Panc1 (cell line): ENCODE data around the gene KCTD15. TPM values are rescaled to one million over a fixed set of nuclear protein-coding genes. Genes with fewer than 3 reads are reported as not detected.
A peak's percentile ranks its signal among the peaks of the same experiment; 100 is the strongest.

ENCODE experiments used
- ATAC-seq: fragments of 200-7000 bp; cut with Tn5 transposase; 2 replicates; pipeline ENCODE4 v1.9.1; 2020; ENCODE audit warnings: mild to moderate bottlenecking, moderate library complexity
- BruUV-seq: library from RNA; stranded (reverse); fragments of 400-500 nt; replicated peaks from 2 replicates; lab custom pipeline; 2021; lab: Mats Ljungman, UMichigan
- CTCF ChIA-PET: fragments of 300-600 bp; sonication (Branson Sonifier 250); formaldehyde crosslinking; loops from one replicate; lab custom pipeline; 2022; ENCODE audit warnings: antibody characterized with exemption; lab: Charles Lee
- POLR2A ChIA-PET: fragments of 300-600 bp; sonication (Branson Sonifier 250); formaldehyde crosslinking; loops from one replicate; lab custom pipeline; 2022; ENCODE audit warnings: antibody characterized with exemption; lab: Charles Lee
- DNase-seq: peaks from one replicate; pipeline ENCODE4 v3.0.0-alpha.2; 2010; ENCODE audit warnings: low read depth, low spot score
- H3K27ac ChIP-seq: 2 replicates; pipeline ENCODE4 v1.5.1; 2011; ENCODE audit warnings: mild to moderate bottlenecking, low read length, inconsistent platforms
- H3K27me3 ChIP-seq: fragments of 200-500 bp; sonication (Bioruptor generic); 2 replicates; pipeline ENCODE4 v1.6.0; 2014; ENCODE audit warnings: low read length, inconsistent platforms; ENCODE audit not compliant: control insufficient read depth, insufficient read depth
- H3K36me3 ChIP-seq: fragments of 200-500 bp; sonication (Bioruptor generic); 2 replicates; pipeline ENCODE4 v1.5.1; 2014; ENCODE audit warnings: inconsistent platforms, mild to moderate bottlenecking, low read length, moderate library complexity; ENCODE audit not compliant: control insufficient read depth, insufficient read depth
- H3K4me1 ChIP-seq: 2 replicates; pipeline ENCODE4 v1.5.1; 2011; ENCODE audit warnings: inconsistent platforms, mild to moderate bottlenecking, low read length, moderate library complexity; ENCODE audit not compliant: control insufficient read depth, insufficient read depth
- H3K4me3 ChIP-seq, 2 experiments: 2 replicates each; pipeline ENCODE4 v1.5.1; 2011 to 2012; ENCODE audit warnings: low read depth in 2 of 2, low read length in 2 of 2, mild to moderate bottlenecking in 2 of 2, inconsistent platforms in 1 of 2, moderate library complexity in 1 of 2
- H3K9me3 ChIP-seq: fragments of 200-500 bp; sonication (Bioruptor generic); 2 replicates; pipeline ENCODE4 v1.5.1; 2014; ENCODE audit warnings: low read depth, mild to moderate bottlenecking, inconsistent platforms, low read length, moderate library complexity; ENCODE audit not compliant: control insufficient read depth, insufficient read depth
- CTCF ChIP-seq: fragments of 450-650 bp; IDR thresholded peaks from 2 replicates; pipeline ENCODE4 v1.5.1; 2017; ENCODE audit warnings: mild to moderate bottlenecking
- POLR2AphosphoS5 ChIP-seq: IDR thresholded peaks from 2 replicates; pipeline ENCODE4 v1.6.1; 2012; ENCODE audit warnings: mild to moderate bottlenecking, low read depth, low read length, moderate library complexity
- SIN3A ChIP-seq: IDR thresholded peaks from 2 replicates; pipeline ENCODE4 v1.6.1; 2012; ENCODE audit warnings: low read depth, mild to moderate bottlenecking, low read length, moderate library complexity, borderline replicate concordance; ENCODE audit not compliant: insufficient read depth
- TCF7L2 ChIP-seq: IDR thresholded peaks from 2 replicates; pipeline ENCODE4 v1.6.1; 2011; ENCODE audit warnings: mild to moderate bottlenecking, low read depth, low read length, inconsistent platforms
- in situ Hi-C: cut with HindIII; loops from 2 replicates; pipeline ENCODE4 v1.10.0; 2016; ENCODE audit warnings: low sequenced_read_pairs, low pct_unique_long_range_greater_than_20kb
- intact Hi-C: fragments of 100-400 bp; cut with micrococcal nuclease; formaldehyde crosslinking; loops from one replicate; pipeline ENCODE4 v1.10.0; 2022; ENCODE audit not compliant: unreplicated experiment
- total RNA-seq: library from RNA; stranded (reverse); gene quantifications from one replicate; pipeline ENCODE4 v1.2.1, GENCODE V29; 2021; ENCODE audit not compliant: unreplicated experiment
- TF ChIP-seq, protein P1 (sequence below), 2 experiments: IDR thresholded peaks; 2 replicates each; pipeline ENCODE4 v1.6.1; 2011 to 2012; ENCODE audit warnings: low read depth in 2 of 2, control low read depth in 1 of 2, low read length in 1 of 2, mild to moderate bottlenecking in 1 of 2, moderate library complexity in 1 of 2; ENCODE audit not compliant: insufficient read depth in 1 of 2

The KCTD15 gene
- total RNA-seq, 1 experiment from 2014 or later, result 27.8 TPM

GRCh38 chr19:33828266-33829075 lies 31.8 kb downstream of the KCTD15 start:
- in situ Hi-C loops, result no loop called here
- POLR2A ChIA-PET, result no interaction called here
- ATAC-seq, result peak; percentile 57
- no peaks in the 10 kb centered on the region for H3K4me1 ChIP-seq
- H3K9me3 ChIP-seq, result no peaks in the 10 kb centered on the region
- H3K36me3 ChIP-seq, result no peaks in the 10 kb centered on the region
- no peak for DNase-seq
- BruUV-seq, result no TSS peak
- H3K27me3 ChIP-seq, result no peaks in the 10 kb centered on the region; the same call in 1 of the 2 replicates
- CTCF ChIA-PET, result no interaction called here
- intact Hi-C loops, result no loop called here
- H3K27ac ChIP-seq, result no peak overlapping the region
- H3K4me3 ChIP-seq, result no peak overlapping the region
- TF ChIP-seq TCF7L2 (no peak), CTCF (no peak), POLR2AphosphoS5 (no peak), SIN3A (no peak)
- TF ChIP-seq, protein P1, sequence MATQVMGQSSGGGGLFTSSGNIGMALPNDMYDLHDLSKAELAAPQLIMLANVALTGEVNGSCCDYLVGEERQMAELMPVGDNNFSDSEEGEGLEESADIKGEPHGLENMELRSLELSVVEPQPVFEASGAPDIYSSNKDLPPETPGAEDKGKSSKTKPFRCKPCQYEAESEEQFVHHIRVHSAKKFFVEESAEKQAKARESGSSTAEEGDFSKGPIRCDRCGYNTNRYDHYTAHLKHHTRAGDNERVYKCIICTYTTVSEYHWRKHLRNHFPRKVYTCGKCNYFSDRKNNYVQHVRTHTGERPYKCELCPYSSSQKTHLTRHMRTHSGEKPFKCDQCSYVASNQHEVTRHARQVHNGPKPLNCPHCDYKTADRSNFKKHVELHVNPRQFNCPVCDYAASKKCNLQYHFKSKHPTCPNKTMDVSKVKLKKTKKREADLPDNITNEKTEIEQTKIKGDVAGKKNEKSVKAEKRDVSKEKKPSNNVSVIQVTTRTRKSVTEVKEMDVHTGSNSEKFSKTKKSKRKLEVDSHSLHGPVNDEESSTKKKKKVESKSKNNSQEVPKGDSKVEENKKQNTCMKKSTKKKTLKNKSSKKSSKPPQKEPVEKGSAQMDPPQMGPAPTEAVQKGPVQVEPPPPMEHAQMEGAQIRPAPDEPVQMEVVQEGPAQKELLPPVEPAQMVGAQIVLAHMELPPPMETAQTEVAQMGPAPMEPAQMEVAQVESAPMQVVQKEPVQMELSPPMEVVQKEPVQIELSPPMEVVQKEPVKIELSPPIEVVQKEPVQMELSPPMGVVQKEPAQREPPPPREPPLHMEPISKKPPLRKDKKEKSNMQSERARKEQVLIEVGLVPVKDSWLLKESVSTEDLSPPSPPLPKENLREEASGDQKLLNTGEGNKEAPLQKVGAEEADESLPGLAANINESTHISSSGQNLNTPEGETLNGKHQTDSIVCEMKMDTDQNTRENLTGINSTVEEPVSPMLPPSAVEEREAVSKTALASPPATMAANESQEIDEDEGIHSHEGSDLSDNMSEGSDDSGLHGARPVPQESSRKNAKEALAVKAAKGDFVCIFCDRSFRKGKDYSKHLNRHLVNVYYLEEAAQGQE (IDR thresholded peaks at IDR 0.05; ENCODE audit: insufficient read depth in 1 of 2, low read depth in 2 of 2, low read length in 1 of 2), result no peak

GRCh38 chr19:33830264-33830663 lies 33.6 kb downstream of the KCTD15 start:
- ChIA-PET CTCF (no interaction called here), POLR2A (no interaction called here)
- Histone ChIP-seq H3K4me3 (no peak overlapping the region), H3K9me3 (no peaks in the 10 kb centered on the region), H3K4me1 (no peaks in the 10 kb centered on the region), H3K27ac (no peak overlapping the region), H3K27me3 (peaks cover 3% of the 10 kb centered on the region), H3K36me3 (no peaks in the 10 kb centered on the region)
- in situ Hi-C loops, result no loop called here
- DNase-seq, result no peak
- intact Hi-C loops, result no loop called here
- no peak for ATAC-seq
- TF ChIP-seq POLR2AphosphoS5 (no peak), CTCF (no peak), SIN3A (no peak), TCF7L2 (no peak)
- TF ChIP-seq, protein P1 (IDR thresholded peaks at IDR 0.05; ENCODE audit: insufficient read depth in 1 of 2, low read depth in 2 of 2, low read length in 1 of 2), result no peak
- BruUV-seq, result no TSS peak
